ENCODE results near the gene S100A3.

Gene S100A3

GRCh38 chr1:153507926-153508583, 41.0 kb downstream of the S100A3 start:
- no peak for DNase-seq

GRCh38 chr1:153506831-153507413, 42.1 kb downstream of the S100A3 start:
- no peak for DNase-seq

- DNase-seq, result no peak
These were observed 42.7 kb downstream of the S100A3 start for GRCh38 chr1:153506386-153506785.

GRCh38 chr1:153505576-153505975, 43.5 kb downstream of the S100A3 start:
- no peak for DNase-seq

GRCh38 chr1:153503766-153504165, 45.3 kb downstream of the S100A3 start:
- DNase-seq, result no peak

GRCh38 chr1:153498746-153499145, 50.3 kb downstream of the S100A3 start:
- DNase-seq, result no peak

Measured in activated CD4-positive, alpha-beta T cell treated with anti-CD3 and anti-CD28 coated beads, Interleukin-10, Interleukin-2, amounts not matched to agents 100 ng/mL and 50 ng/mL, durations not matched to agents 16 hours and 8 hours (primary cell).